ENCODE measurements around the gene ACVR1B. TPM values are rescaled to one million over a fixed set of nuclear protein-coding genes. Genes with fewer than 3 reads are reported as not detected.

ACVR1B gene
- total RNA-seq, 1 donor from 2014 or later, result 49.8 TPM

- no peak for DNase-seq (ENCODE audit: low spot score)
Observed at GRCh38 chr12:51942501-51943000, 8.9 kb upstream of the ACVR1B start.

- no peak for DNase-seq (ENCODE audit: low spot score)
Observed at GRCh38 chr12:51943346-51943745, 8.2 kb upstream of the ACVR1B start.

- no peak for DNase-seq (ENCODE audit: low spot score)
Observed at GRCh38 chr12:51944608-51945233, 6.8 kb upstream of the ACVR1B start.

- no peak for DNase-seq (ENCODE audit: low spot score)
Observed at GRCh38 chr12:51947246-51947996, 4.1 kb upstream of the ACVR1B start.

GRCh38 chr12:51948066-51948465 lies 3.4 kb upstream of the ACVR1B start:
- no peak for DNase-seq (ENCODE audit: low spot score)

GRCh38 chr12:51949342-51950030 lies 2.0 kb upstream of the ACVR1B start:
- no peak for DNase-seq (ENCODE audit: low spot score)

- no peak for DNase-seq (ENCODE audit: low spot score)
Observed at GRCh38 chr12:51950682-51951198, 759 bp upstream of the ACVR1B start.

GRCh38 chr12:51951843-51952722 lies 584 bp downstream of the ACVR1B start:
- peak; percentile 24 for DNase-seq (ENCODE audit: low spot score)

- DNase-seq (ENCODE audit: low spot score), result no peak
Observed at GRCh38 chr12:51953089-51953488, 1.6 kb downstream of the ACVR1B start.

GRCh38 chr12:51953864-51954263 lies 2.4 kb downstream of the ACVR1B start:
- no peak for DNase-seq (ENCODE audit: low spot score)

GRCh38 chr12:51954561-51955361 lies 3.3 kb downstream of the ACVR1B start:
- DNase-seq (ENCODE audit: low spot score), result no peak

GRCh38 chr12:51955702-51956101 lies 4.2 kb downstream of the ACVR1B start:
- no peak for DNase-seq (ENCODE audit: low spot score)

- no peak for DNase-seq (ENCODE audit: low spot score)
Observed at GRCh38 chr12:51958542-51958941, 7.0 kb downstream of the ACVR1B start.

GRCh38 chr12:51959211-51959610 lies 7.7 kb downstream of the ACVR1B start:
- no peak for DNase-seq (ENCODE audit: low spot score)

GRCh38 chr12:51959921-51960320 lies 8.4 kb downstream of the ACVR1B start:
- DNase-seq (ENCODE audit: low spot score), result no peak

GRCh38 chr12:51960488-51960887 lies 9.0 kb downstream of the ACVR1B start:
- DNase-seq (ENCODE audit: low spot score), result no peak

GRCh38 chr12:51960890-51961289 lies 9.4 kb downstream of the ACVR1B start:
- no peak for DNase-seq (ENCODE audit: low spot score)

GRCh38 chr12:51961834-51962233 lies 10.3 kb downstream of the ACVR1B start:
- no peak for DNase-seq (ENCODE audit: low spot score)

GRCh38 chr12:51962737-51963136 lies 11.2 kb downstream of the ACVR1B start:
- no peak for DNase-seq (ENCODE audit: low spot score)

- no peak for DNase-seq (ENCODE audit: low spot score)
Observed at GRCh38 chr12:51963477-51963876, 12.0 kb downstream of the ACVR1B start.

- DNase-seq (ENCODE audit: low spot score), result no peak
Observed at GRCh38 chr12:51969643-51970042, 18.1 kb downstream of the ACVR1B start.

All from mucosa of gallbladder (tissue), 1 donor.